Activated CD8-positive, alpha-beta T cell treated with anti-CD3 and anti-CD28 coated beads for 36 hours (primary cell): ENCODE results near the gene FBLN1. TPM values are rescaled to one million over a fixed set of nuclear protein-coding genes. Genes with fewer than 3 reads are reported as not detected.
A peak's percentile ranks its signal among the peaks of the same experiment; 100 is the strongest.
"Not testable (repeated sequence)": the region's sequence is repeated elsewhere in the genome, so short reads cannot be mapped to it uniquely, and the experiment has no call there.

Source experiments
- ATAC-seq: fragments of 200-7000 bp; cut with Tn5 transposase; one replicate; pipeline ENCODE4 v1.10.0; 2021; ENCODE audit warnings: mild to moderate bottlenecking, moderate library complexity
- CTCF ChIA-PET: fragments of 350-600 bp; sonication (Branson Sonifier 250); formaldehyde crosslinking; loops from one replicate; lab custom pipeline; 2021; ENCODE audit warnings: antibody characterized with exemption; lab: Charles Lee
- POLR2A ChIA-PET: fragments of 350-600 bp; sonication (Branson Sonifier 250); formaldehyde crosslinking; loops from one replicate; lab custom pipeline; 2021; ENCODE audit warnings: antibody characterized with exemption; lab: Charles Lee
- DNase-seq: peaks from one replicate; pipeline ENCODE4 v3.0.0-alpha.2; 2020
- H3K27ac Mint-ChIP-seq: one replicate; pipeline ENCODE4 v1.8.0; 2021; ENCODE audit warnings: mild to moderate bottlenecking, mixed read lengths
- H3K27me3 Mint-ChIP-seq: one replicate; pipeline ENCODE4 v1.8.0; 2021; ENCODE audit warnings: mixed read lengths
- H3K36me3 Mint-ChIP-seq: one replicate; pipeline ENCODE4 v1.8.0; 2021; ENCODE audit warnings: low read depth, mixed read lengths
- H3K4me1 Mint-ChIP-seq: one replicate; pipeline ENCODE4 v1.8.0; 2021; ENCODE audit warnings: low read depth, mixed read lengths
- H3K4me3 Mint-ChIP-seq: one replicate; pipeline ENCODE4 v1.8.0; 2021; ENCODE audit warnings: mild to moderate bottlenecking, moderate library complexity, mixed read lengths
- H3K9me3 Mint-ChIP-seq: one replicate; pipeline ENCODE4 v1.8.0; 2021; ENCODE audit warnings: mixed read lengths
- intact Hi-C: fragments of 100-400 bp; cut with micrococcal nuclease; formaldehyde crosslinking; loops from one replicate; pipeline ENCODE4 v1.10.0; 2022
- total RNA-seq, 2 experiments: library from RNA; stranded (reverse); gene quantifications; one replicate each; pipeline ENCODE4 v1.2.3, GENCODE V29; 2021
- TF ChIP-seq, protein P1 (sequence below): fragments of 200-600 bp; IDR thresholded peaks from one replicate; pipeline ENCODE4 v1.8.0; 2022; ENCODE audit warnings: antibody characterized with exemption, mild to moderate bottlenecking

The FBLN1 gene
- total RNA-seq, 2 experiments from 2014 or later, result 0.56 TPM; not detected in 1

DNA sequence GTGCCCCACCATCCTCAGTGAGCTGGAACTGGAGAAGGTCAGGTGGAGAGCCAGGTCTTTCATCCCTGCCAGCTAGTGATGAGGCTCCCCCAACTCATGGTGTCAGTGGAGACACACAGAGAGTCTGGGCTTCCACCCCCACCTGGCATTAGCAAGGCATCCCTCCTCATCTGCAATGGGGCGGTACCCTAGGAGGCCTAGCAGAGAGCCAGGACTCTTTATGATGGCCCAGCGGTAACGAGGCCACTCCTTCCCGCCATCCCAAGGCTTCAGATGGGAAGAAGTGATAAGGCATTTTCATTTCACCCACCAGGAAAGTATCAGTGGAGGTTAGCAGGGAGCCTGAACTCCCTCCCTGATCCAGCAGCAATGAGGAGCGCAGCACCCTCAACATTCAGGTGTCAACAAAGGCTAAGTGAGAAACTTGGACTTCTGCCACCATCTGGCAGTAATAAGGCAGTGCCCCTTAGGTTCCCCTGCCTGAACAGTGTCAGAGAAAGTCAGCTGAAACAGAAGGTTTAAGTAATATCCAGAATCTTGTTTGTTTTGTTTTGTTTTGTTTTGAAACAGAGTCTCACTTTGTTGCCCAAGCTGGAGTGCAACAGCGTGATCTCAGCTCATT lies 40.5 kb upstream of the FBLN1 start:
- Mint-ChIP-seq H3K4me1 (no peaks in the 10 kb centered on the region), H3K36me3 (no peaks in the 10 kb centered on the region), H3K9me3 (peaks cover 3% of the 10 kb centered on the region), H3K4me3 (no peak overlapping the region), H3K27ac (no peak overlapping the region), H3K27me3 (peaks cover 3% of the 10 kb centered on the region)
- TF ChIP-seq, protein P1, sequence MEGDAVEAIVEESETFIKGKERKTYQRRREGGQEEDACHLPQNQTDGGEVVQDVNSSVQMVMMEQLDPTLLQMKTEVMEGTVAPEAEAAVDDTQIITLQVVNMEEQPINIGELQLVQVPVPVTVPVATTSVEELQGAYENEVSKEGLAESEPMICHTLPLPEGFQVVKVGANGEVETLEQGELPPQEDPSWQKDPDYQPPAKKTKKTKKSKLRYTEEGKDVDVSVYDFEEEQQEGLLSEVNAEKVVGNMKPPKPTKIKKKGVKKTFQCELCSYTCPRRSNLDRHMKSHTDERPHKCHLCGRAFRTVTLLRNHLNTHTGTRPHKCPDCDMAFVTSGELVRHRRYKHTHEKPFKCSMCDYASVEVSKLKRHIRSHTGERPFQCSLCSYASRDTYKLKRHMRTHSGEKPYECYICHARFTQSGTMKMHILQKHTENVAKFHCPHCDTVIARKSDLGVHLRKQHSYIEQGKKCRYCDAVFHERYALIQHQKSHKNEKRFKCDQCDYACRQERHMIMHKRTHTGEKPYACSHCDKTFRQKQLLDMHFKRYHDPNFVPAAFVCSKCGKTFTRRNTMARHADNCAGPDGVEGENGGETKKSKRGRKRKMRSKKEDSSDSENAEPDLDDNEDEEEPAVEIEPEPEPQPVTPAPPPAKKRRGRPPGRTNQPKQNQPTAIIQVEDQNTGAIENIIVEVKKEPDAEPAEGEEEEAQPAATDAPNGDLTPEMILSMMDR, result no peak
- peak; percentile 39 for ATAC-seq
- CTCF ChIA-PET, result interaction anchor here (1.2 to 1.7 kb wide), 2 partner anchors 12 to 92 kb away, joined by 3 to 5 read pairs; no protein-coding TSS in a partner anchor
- DNase-seq, result peak; percentile 5
- POLR2A ChIA-PET, result no interaction called here
- intact Hi-C loops, result no loop called here

DNA sequence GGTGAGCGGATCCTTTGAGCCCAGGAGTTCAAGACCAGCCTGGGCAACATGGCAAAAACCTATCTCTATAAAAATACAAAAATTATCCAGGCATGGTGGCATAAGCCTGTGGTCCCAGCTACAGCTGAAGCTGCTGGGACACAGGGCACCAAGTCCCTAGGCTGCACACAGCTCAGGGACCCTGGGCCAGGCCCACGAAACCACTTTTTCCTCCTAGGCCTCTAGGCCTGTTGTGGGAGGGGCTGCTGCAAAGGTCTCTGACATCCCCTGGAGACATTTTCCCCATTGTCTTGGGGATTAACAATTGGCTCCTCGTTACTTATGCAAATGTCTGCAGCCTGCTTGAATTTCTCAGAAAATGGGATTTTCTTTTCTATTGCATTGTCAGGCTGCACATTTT lies 39.0 kb upstream of the FBLN1 start:
- DNase-seq, POLR2A ChIA-PET, H3K4me3 Mint-ChIP-seq, ATAC-seq, CTCF ChIA-PET, H3K9me3 Mint-ChIP-seq, intact Hi-C loops, H3K27ac Mint-ChIP-seq, H3K36me3 Mint-ChIP-seq, H3K4me1 Mint-ChIP-seq, H3K27me3 Mint-ChIP-seq: not testable (repeated sequence)

DNA sequence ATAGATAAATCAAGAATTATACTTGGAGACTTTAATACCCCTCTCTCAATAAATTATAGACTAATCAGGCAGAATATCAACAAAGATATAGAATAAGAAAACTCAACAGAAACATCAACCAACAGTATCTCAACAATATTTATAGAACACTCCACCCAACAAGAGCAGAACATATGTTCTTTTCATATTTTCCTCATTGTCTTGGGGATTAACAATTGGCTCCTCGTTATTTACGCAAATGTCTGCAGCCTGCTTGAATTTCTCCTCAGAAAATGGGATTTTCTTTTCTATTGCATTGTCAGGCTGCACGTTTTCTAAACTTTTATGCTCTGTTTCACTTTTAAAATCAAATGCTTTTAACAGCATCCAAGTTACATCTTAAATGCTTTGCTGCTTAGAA lies 37.0 kb upstream of the FBLN1 start:
- TF ChIP-seq, protein P1, result no peak
- intact Hi-C loops, result no loop called here
- ATAC-seq, result no peak
- H3K36me3 Mint-ChIP-seq, result no peaks in the 10 kb centered on the region
- ChIA-PET CTCF (no interaction called here), POLR2A (interaction anchor here (0.6 kb wide), 1 partner anchor 116 kb away, joined by 3 read pairs; no protein-coding TSS in a partner anchor)
- no peaks in the 10 kb centered on the region for H3K4me1 Mint-ChIP-seq
- no peak overlapping the region for H3K4me3 Mint-ChIP-seq
- DNase-seq, result no peak
- no peak overlapping the region for H3K27ac Mint-ChIP-seq
- peaks cover 3% of the 10 kb centered on the region for H3K9me3 Mint-ChIP-seq
- peaks cover 2% of the 10 kb centered on the region for H3K27me3 Mint-ChIP-seq

DNA sequence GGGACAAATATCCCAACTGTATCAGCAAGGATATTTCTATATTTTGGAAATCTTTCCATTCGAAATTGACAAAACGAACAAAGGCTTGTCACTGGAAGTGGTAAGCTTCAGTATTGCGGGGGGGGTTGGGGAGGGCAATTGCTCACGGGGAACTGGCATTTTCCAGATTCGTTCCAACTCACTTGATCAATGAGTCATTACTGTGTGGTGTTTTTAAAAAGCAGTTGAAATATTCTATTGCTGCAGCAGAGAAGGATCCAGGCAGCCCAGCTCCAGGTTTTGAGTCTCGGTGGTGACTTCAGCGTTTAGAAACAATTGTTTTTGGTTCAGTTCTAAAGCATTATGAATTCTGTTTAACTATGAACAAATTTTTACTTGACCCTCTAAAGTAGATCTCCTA lies 33.8 kb upstream of the FBLN1 start:
- Mint-ChIP-seq H3K36me3 (no peaks in the 10 kb centered on the region), H3K27me3 (peaks cover 2% of the 10 kb centered on the region), H3K9me3 (peaks cover 3% of the 10 kb centered on the region), H3K4me1 (no peaks in the 10 kb centered on the region), H3K27ac (no peak overlapping the region), H3K4me3 (no peak overlapping the region)
- ChIA-PET CTCF (no interaction called here), POLR2A (no interaction called here)
- ATAC-seq, result no peak
- TF ChIP-seq, protein P1, result no peak
- intact Hi-C loops, result no loop called here
- no peak for DNase-seq

DNA sequence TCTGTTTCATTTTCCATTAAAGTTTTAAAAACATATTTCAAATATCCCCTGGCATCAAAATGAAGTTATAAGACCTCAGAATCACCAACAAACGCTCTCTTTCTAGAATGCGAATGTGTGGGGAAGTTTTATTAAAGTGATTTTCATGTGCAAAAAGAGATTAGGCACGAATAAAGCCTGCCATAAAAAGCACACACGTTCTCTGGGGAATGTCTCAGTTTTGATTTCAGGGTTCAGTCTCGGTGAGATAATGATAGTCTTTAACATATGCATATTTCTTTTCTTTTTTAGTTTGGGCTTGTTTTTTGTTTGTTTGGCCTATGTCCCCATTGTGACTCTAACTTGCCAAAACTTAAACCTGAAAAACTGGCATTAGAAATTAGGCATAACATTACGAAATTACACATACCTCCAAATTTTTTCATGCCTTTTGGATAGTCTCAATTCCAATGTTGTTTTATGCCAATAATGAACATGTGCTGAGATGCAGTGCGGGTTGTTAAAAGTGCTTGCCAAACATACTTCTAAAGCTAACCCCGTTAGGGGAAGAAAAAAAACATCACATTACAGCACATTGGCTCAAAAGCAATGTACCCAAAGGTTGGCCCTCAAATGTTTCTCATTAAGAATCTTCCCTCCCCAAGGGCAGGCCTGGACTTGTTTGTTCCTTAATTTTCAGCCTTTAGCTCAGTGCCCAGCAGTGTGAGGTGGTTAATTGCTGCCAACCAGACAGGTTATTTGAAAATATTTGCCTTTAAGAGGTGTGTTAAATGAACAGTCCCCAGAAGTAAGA lies 33.2 kb upstream of the FBLN1 start:
- TF ChIP-seq, protein P1, result no peak
- ChIA-PET POLR2A (no interaction called here), CTCF (interaction anchor here (1.1 kb wide), 1 partner anchor 368 kb away, joined by 3 read pairs; no protein-coding TSS in a partner anchor)
- DNase-seq (no peak), ATAC-seq (no peak)
- H3K9me3 Mint-ChIP-seq, result peaks cover 3% of the 10 kb centered on the region
- H3K27me3 Mint-ChIP-seq, result peaks cover 2% of the 10 kb centered on the region
- no peak overlapping the region for H3K4me3 Mint-ChIP-seq
- H3K36me3 Mint-ChIP-seq, result no peaks in the 10 kb centered on the region
- intact Hi-C loops, result no loop called here
- H3K27ac Mint-ChIP-seq, result no peak overlapping the region
- H3K4me1 Mint-ChIP-seq, result no peaks in the 10 kb centered on the region
